CD4-positive, alpha-beta T cell (primary cell): ENCODE results near the gene RALY. TPM values are rescaled to one million over a fixed set of nuclear protein-coding genes. Genes with fewer than 3 reads are reported as not detected.

Experiments used
- ATAC-seq: fragments of 200-7000 bp; cut with Tn5 transposase; one replicate; pipeline ENCODE4 v1.10.0; 2022; ENCODE audit warnings: mild to moderate bottlenecking; ENCODE audit not compliant: poor library complexity
- CTCF ChIA-PET: fragments of 350-600 bp; sonication (Branson Sonifier 250); formaldehyde crosslinking; loops from one replicate; lab custom pipeline; 2021; ENCODE audit warnings: antibody characterized with exemption, inconsistent platforms; lab: Charles Lee
- POLR2A ChIA-PET: fragments of 350-600 bp; sonication (Branson Sonifier 250); formaldehyde crosslinking; loops from one replicate; lab custom pipeline; 2021; ENCODE audit warnings: antibody characterized with exemption, inconsistent platforms; lab: Charles Lee
- DNase-seq, 14 experiments: peaks; one replicate each; pipeline ENCODE4 v3.0.0-alpha.2; 2013 to 2020; ENCODE audit warnings: mixed read lengths in 2 of 14
- H3K27ac ChIP-seq, 2 donors: one replicate each; pipeline versions ENCODE4 v1.5.1 to v1.7.0; 2013; ENCODE audit warnings: low read length in 2 of 2, low read depth in 1 of 2, mild to moderate bottlenecking in 1 of 2
- H3K27me3 ChIP-seq, 2 experiments: 1 replicate in 1 of 2; 2 replicates in 1 of 2; pipeline versions ENCODE4 v1.6.1 to v1.7.0; 2013; ENCODE audit warnings: low read length in 2 of 2, control low read depth in 1 of 2, mild to moderate bottlenecking in 1 of 2, moderate library complexity in 1 of 2; ENCODE audit not compliant: insufficient read depth in 2 of 2, control insufficient read depth in 1 of 2
- H3K36me3 ChIP-seq: one replicate; pipeline ENCODE4 v1.6.1; 2013; ENCODE audit warnings: low read length, control low read depth; ENCODE audit not compliant: insufficient read depth
- H3K4me1 ChIP-seq: one replicate; pipeline ENCODE4 v1.6.1; 2013; ENCODE audit warnings: low read length, control low read depth; ENCODE audit not compliant: insufficient read depth
- H3K4me3 ChIP-seq: one replicate; pipeline ENCODE4 v1.5.1; 2013; ENCODE audit warnings: mild to moderate bottlenecking, low read length, moderate library complexity
- H3K9me3 ChIP-seq, 2 experiments: 1 replicate in 1 of 2; 2 replicates in 1 of 2; pipeline versions ENCODE4 v1.6.1 to v1.7.0; 2013; ENCODE audit warnings: low read length in 2 of 2, mild to moderate bottlenecking in 2 of 2, control low read depth in 1 of 2, moderate library complexity in 1 of 2; ENCODE audit not compliant: control insufficient read depth in 1 of 2, insufficient read depth in 1 of 2
- H3K27ac Mint-ChIP-seq: one replicate; pipeline ENCODE4 v1.8.0; 2020; ENCODE audit warnings: mixed read lengths
- H3K27me3 Mint-ChIP-seq: one replicate; pipeline ENCODE4 v1.8.0; 2021; ENCODE audit warnings: mixed read lengths
- H3K36me3 Mint-ChIP-seq: one replicate; pipeline ENCODE4 v1.8.0; 2021; ENCODE audit warnings: low read depth, mixed read lengths
- H3K4me1 Mint-ChIP-seq: one replicate; pipeline ENCODE4 v1.8.0; 2021; ENCODE audit warnings: low read depth, mixed read lengths
- H3K4me3 Mint-ChIP-seq: one replicate; pipeline ENCODE4 v1.8.0; 2020; ENCODE audit warnings: mild to moderate bottlenecking, mixed read lengths
- H3K9me3 Mint-ChIP-seq: one replicate; pipeline ENCODE4 v1.8.0; 2020; ENCODE audit warnings: mixed read lengths
- intact Hi-C, 2 experiments: fragments of 100-400 bp; cut with DNase I in 1 of 2; cut with micrococcal nuclease in 1 of 2; formaldehyde crosslinking; loops; one replicate each; pipeline versions ENCODE4 v1.15.1 to v1.9.0; 2023 to 2025; cut with DNase I, micrococcal nuclease
- total RNA-seq, 174 experiments: library from RNA in 2 of 174; stranded (reverse) in 2 of 174; gene quantifications; one replicate each; pipeline ENCODE4 v1.2.3 and lab custom pipeline; 2021 to 2026
- TF ChIP-seq, protein P1 (sequence below): fragments of 200-600 bp; IDR thresholded peaks from one replicate; pipeline ENCODE4 v1.8.0; 2022; ENCODE audit warnings: antibody characterized with exemption, mild to moderate bottlenecking

The RALY gene
- total RNA-seq, 2 experiments from 2014 or later, result 112 TPM

GRCh38 chr20:34015401-34016335 lies 22.0 kb downstream of the RALY start:
- intact Hi-C loops, result no loop called here
- H3K4me1 ChIP-seq, result peaks cover 63% of the 10 kb centered on the region
- H3K4me3 ChIP-seq, result no peak overlapping the region
- ChIA-PET POLR2A (interaction anchor here (1.1 kb wide), 1 partner anchor 15 kb away, joined by 3 read pairs; no protein-coding TSS in a partner anchor), CTCF (no interaction called here)
- ATAC-seq (no peak), DNase-seq (no peak)
- H3K27ac Mint-ChIP-seq, result peak overlapping the region; percentile 67
- peaks cover 93% of the 10 kb centered on the region for H3K4me1 Mint-ChIP-seq
- H3K27me3 ChIP-seq, result no peaks in the 10 kb centered on the region
- peaks cover 3% of the 10 kb centered on the region for H3K36me3 Mint-ChIP-seq
- H3K4me3 Mint-ChIP-seq, result peak overlapping the region; percentile 47
- H3K9me3 ChIP-seq, result no peaks in the 10 kb centered on the region
- TF ChIP-seq, protein P1, sequence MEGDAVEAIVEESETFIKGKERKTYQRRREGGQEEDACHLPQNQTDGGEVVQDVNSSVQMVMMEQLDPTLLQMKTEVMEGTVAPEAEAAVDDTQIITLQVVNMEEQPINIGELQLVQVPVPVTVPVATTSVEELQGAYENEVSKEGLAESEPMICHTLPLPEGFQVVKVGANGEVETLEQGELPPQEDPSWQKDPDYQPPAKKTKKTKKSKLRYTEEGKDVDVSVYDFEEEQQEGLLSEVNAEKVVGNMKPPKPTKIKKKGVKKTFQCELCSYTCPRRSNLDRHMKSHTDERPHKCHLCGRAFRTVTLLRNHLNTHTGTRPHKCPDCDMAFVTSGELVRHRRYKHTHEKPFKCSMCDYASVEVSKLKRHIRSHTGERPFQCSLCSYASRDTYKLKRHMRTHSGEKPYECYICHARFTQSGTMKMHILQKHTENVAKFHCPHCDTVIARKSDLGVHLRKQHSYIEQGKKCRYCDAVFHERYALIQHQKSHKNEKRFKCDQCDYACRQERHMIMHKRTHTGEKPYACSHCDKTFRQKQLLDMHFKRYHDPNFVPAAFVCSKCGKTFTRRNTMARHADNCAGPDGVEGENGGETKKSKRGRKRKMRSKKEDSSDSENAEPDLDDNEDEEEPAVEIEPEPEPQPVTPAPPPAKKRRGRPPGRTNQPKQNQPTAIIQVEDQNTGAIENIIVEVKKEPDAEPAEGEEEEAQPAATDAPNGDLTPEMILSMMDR, result no peak
- no peaks in the 10 kb centered on the region for H3K27me3 Mint-ChIP-seq
- no peaks in the 10 kb centered on the region for H3K9me3 Mint-ChIP-seq
- no peak overlapping the region for H3K27ac ChIP-seq
- peaks cover 3% of the 10 kb centered on the region for H3K36me3 ChIP-seq

GRCh38 chr20:34016736-34017135 lies 23.0 kb downstream of the RALY start:
- Mint-ChIP-seq H3K27ac (peak overlapping the region; percentile 52), H3K4me1 (peaks cover 91% of the 10 kb centered on the region), H3K9me3 (no peaks in the 10 kb centered on the region), H3K36me3 (peaks cover 3% of the 10 kb centered on the region), H3K27me3 (no peaks in the 10 kb centered on the region), H3K4me3 (no peak overlapping the region)
- intact Hi-C loops, result no loop called here
- ChIA-PET POLR2A (no interaction called here), CTCF (no interaction called here)
- Histone ChIP-seq H3K4me3 (no peak overlapping the region), H3K36me3 (peaks cover 3% of the 10 kb centered on the region), H3K4me1 (peaks cover 53% of the 10 kb centered on the region), H3K27ac (no peak overlapping the region), H3K9me3 (no peaks in the 10 kb centered on the region), H3K27me3 (no peaks in the 10 kb centered on the region)
- TF ChIP-seq, protein P1, result no peak
- DNase-seq, result no peak
- ATAC-seq, result no peak

GRCh38 chr20:34017610-34018009 lies 23.9 kb downstream of the RALY start:
- Histone ChIP-seq H3K27me3 (no peaks in the 10 kb centered on the region), H3K27ac (no peak overlapping the region), H3K4me1 (peaks cover 52% of the 10 kb centered on the region), H3K9me3 (no peaks in the 10 kb centered on the region), H3K4me3 (no peak overlapping the region), H3K36me3 (peaks cover 3% of the 10 kb centered on the region)
- Mint-ChIP-seq H3K36me3 (peaks cover 3% of the 10 kb centered on the region), H3K4me1 (peaks cover 92% of the 10 kb centered on the region), H3K4me3 (no peak overlapping the region), H3K27me3 (no peaks in the 10 kb centered on the region), H3K27ac (peak overlapping the region; percentile 52), H3K9me3 (no peaks in the 10 kb centered on the region)
- DNase-seq (no peak), ATAC-seq (no peak)
- ChIA-PET POLR2A (no interaction called here), CTCF (interaction anchor here (0.6 kb wide), 1 partner anchor 113 kb away, joined by 3 read pairs; no protein-coding TSS in a partner anchor)
- TF ChIP-seq, protein P1, result no peak
- intact Hi-C loops, result no loop called here
